Ramos (cell line): ENCODE data around the gene CANX.

Experiments used
- in situ Hi-C: fragments of 300-500 bp; cut with MboI; formaldehyde crosslinking; loops from one replicate; pipeline ENCODE4 v1.14.3; 2022; ENCODE audit warnings: low sequenced_read_pairs; ENCODE audit not compliant: unreplicated experiment

CANX gene

DNA sequence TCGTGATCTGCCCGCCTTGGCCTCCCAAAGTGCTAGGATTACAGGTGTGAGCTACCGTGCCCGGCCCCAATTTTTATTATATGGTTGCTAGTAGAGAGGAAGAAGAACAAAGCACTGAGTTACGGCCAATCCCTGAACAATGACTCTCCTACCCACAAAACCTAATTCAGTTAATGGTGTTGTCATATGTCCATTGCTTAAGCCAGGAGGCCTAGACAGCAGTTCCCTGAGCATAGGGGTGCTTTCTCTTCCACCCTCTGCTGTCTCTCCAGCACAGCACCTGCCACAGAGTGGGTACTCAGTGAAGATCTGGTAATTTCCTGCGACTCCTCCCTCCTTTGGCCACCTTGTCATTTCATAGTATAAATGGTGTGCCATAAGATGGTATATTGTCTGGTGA is 73.6 kb downstream of the CANX start:
- in situ Hi-C loops = no loop called here

DNA sequence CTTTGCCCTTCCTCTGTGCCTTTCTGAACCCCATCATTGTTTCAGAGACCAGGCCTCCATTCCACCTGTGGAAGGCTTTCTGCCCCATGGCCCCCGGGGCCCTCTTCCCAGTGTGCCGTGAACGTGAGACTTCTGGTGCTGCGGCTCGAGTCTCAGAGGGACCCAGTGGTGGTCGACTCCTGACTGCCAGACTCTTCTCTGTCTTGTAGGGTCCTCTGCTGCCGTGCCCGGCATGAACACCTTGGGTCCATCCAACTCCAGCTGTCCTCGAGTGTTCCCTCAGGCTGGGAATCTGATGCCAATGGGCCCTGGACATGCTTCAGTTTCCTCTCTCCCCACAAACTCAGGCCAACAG is 74.9 kb downstream of the CANX start:
- in situ Hi-C loops = no loop called here

DNA sequence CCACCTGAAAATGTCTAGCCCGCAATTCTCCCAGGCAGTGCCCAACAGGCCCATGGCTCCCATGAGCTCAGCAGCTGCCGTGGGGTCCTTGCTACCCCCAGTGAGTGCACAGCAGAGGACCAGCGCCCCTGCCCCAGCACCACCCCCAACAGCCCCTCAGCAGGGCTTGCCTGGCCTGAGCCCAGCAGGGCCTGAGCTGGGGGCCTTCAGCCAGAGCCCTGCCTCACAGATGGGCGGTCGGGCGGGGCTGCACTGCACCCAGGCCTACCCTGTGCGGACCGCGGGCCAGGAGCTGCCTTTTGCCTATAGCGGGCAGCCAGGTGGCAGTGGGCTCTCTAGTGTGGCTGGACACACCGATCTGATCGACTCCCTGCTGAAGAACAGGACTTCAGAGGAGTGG is 75.7 kb downstream of the CANX start:
- in situ Hi-C loops = no loop called here

DNA sequence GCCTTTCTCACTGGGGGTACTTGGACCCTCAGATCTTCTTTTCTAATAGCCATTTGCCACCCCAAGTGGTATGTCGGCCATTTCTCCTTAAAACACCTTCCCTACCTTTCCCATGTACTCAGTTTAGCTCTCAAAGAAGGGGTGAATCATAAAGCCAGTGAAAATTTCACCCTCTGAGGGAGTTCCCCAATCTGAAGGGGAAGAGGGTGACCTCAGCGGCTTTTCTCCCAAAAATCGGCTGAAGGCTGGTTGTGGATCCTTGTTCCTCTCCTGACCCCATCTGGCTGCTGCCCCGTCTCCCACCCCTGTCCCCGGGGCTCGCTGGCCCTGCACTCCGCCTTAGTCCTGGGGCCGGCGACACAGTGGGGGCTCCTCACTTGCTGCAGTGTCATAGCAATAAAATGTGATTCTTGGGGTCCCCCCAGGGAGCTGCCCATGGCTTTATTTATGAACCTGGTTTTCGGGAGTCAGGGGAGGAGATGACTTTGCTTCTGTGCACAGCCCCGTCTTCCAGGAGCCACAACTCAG is 77.7 kb downstream of the CANX start:
- in situ Hi-C loops = no loop called here

DNA sequence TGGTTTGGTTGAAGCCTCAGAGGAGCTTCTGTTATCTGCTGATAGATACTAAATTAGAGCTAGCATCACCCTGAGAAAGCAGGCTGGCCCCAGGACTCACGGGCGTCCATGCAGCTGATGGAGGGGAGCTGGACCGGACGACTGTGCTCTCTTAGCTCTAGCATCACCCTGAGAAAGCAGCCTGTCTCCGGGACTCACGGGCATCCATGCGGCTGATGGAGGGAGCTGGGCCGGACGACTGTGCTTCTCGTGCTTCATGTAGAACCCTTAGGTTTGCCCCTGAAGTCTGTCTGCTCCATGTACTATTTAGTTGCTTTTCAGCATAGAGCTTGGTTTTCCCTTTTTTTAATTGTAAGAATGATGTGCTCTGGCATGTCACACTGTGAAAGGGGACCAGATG is 78.7 kb downstream of the CANX start:
- in situ Hi-C loops = no loop called here

DNA sequence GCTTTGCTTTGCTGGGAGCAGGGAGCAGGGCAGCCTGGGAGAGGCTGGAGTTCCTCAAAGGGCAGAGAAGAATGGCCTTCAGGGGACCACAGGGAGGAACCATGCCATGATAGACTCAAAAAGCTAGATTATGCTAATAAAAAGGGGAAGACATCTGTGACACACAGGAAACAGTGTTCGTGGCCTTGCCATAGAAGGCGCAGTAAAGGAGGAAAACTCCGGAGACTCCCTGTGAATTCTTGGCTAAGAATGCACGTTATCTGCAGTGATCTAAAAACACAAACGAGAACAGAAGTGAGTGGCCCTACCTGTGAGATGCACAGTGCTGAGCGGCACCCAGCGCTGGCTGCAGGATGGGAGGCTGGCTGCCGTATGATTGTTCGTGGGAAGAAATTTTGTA is 79.1 kb downstream of the CANX start:
- in situ Hi-C loops = no loop called here

DNA sequence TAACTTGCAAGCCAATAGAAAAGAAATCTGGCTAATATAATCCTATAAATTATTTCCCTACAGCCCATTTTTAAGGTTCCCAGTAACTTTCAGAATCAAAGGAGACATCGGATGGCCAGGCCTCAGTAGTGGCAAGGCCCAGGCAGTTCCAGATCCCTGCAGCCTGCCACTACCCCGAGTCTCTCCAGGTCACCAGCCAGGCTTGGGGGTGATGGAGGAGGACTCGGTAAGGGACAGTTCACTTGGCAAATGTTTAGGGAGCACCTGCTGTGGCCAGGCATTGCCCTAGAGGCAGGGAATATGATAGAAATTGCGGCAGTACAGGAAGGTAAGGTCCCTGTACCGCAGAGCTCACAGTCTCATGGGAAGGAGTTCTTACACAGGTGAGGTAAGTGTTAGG is 79.8 kb downstream of the CANX start:
- in situ Hi-C loops = no loop called here

DNA sequence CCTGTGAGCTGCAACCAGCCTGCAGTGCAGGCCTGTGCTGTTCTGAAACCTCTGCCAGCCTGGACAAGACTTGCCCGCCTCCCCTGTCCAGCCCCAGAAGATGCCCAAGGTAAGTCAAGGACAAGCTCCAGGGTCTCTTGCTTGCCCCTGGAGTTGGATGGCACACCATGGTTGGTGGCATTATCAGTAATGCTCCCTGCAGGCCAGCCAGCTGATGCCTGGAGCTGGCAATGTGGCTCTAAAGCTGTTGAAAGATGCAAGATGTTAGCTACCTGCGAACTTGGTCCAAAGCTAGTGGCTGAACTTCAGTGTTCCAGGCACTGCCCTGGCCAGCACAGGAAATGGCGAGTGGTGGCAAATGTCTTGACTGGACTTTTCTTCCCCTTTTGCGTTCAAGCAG is 81.1 kb downstream of the CANX start:
- in situ Hi-C loops = no loop called here

DNA sequence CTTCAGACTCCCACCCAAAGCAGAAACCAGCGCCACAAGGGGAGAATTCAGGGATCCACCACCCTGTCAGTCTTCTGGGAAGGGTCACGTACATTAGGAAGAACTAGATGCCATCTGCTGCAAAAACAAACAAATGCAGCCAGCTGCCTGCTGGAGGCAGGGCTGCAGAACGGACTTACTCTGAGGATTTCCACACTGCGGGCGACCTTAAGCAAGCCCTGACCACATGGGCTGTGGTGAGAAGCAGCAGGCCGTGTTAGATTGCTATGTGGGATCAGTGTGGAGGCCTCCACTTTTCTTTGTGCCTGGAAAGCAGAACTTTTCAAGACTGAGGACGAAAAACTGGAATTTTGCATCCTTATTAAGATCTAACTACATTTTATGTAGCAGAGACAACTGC is 81.6 kb downstream of the CANX start:
- in situ Hi-C loops = no loop called here
